22Rv1 (cell line): Measurements from ENCODE around the gene WWC2.

ENCODE experiments used
- ZFX ChIP-seq: fragments of 450-650 bp; IDR thresholded peaks from 2 replicates; pipeline ENCODE4 v1.6.1; 2017; ENCODE audit warnings: antibody characterized with exemption, borderline replicate concordance
- TF ChIP-seq, protein P1 (sequence below): fragments of 450-650 bp; IDR thresholded peaks from 2 replicates; pipeline ENCODE4 v1.5.1; 2017; ENCODE audit warnings: mild to moderate bottlenecking

- TF ChIP-seq, protein P1, sequence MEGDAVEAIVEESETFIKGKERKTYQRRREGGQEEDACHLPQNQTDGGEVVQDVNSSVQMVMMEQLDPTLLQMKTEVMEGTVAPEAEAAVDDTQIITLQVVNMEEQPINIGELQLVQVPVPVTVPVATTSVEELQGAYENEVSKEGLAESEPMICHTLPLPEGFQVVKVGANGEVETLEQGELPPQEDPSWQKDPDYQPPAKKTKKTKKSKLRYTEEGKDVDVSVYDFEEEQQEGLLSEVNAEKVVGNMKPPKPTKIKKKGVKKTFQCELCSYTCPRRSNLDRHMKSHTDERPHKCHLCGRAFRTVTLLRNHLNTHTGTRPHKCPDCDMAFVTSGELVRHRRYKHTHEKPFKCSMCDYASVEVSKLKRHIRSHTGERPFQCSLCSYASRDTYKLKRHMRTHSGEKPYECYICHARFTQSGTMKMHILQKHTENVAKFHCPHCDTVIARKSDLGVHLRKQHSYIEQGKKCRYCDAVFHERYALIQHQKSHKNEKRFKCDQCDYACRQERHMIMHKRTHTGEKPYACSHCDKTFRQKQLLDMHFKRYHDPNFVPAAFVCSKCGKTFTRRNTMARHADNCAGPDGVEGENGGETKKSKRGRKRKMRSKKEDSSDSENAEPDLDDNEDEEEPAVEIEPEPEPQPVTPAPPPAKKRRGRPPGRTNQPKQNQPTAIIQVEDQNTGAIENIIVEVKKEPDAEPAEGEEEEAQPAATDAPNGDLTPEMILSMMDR, result no peak
- no peak for TF ChIP-seq ZFX
Observed at GRCh38 chr4:183335369-183335940, 236.4 kb downstream of the WWC2 start.
